GM13976 (cell line): ENCODE data around the gene SH3RF3.

Experiments used
- DNase-seq: peaks from one replicate; pipeline ENCODE4 v3.0.0; 2012; ENCODE audit warnings: low spot score
- in situ Hi-C: fragments of 300-500 bp; cut with MboI; formaldehyde crosslinking; loops from one replicate; pipeline ENCODE4 v1.12.0; 2022; ENCODE audit warnings: low sequenced_read_pairs, mixed read lengths, inconsistent platforms; ENCODE audit not compliant: unreplicated experiment
- TF ChIP-seq, protein P1 (sequence below): IDR thresholded peaks from 2 replicates; pipeline ENCODE4 v1.5.1; 2012; ENCODE audit warnings: borderline replicate concordance, mild to moderate bottlenecking; ENCODE audit not compliant: insufficient read depth; ENCODE audit errors: extremely low read depth, missing control alignments, control extremely low read depth

Gene SH3RF3

DNA sequence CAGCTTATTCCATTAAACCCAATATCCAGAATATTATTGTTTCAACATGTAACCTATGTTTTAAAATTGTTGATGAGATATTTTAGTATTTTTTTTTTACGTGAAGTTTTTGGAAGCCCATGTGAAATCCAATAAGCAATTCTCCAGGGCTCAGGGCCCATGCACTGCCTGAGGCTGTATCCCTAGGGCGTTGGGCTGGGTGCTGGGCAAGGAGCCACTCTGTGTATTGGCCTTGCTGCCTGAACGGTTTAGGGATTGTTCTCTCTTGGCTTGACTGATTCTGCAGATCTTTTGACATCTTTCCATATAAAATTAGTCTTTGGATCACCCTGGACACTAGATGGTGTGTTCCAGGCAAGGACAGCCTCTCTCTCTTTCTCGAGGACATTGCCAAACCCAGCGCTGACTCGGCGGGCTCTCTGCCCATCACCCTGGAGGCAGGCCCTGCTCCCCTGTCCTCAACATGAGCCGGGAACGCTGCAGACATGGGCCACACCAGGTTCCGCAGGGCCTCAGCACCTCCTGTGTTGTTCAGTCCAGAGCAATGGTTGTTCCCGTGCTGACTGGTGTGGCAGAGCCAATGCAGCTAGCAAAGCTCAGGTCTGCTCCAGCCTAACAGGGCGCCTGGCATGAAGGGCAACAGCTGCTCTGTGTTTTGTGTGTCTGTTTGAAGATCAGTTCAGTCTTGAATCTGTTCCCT lies 321.7 kb downstream of the SH3RF3 start:
- TF ChIP-seq, protein P1, sequence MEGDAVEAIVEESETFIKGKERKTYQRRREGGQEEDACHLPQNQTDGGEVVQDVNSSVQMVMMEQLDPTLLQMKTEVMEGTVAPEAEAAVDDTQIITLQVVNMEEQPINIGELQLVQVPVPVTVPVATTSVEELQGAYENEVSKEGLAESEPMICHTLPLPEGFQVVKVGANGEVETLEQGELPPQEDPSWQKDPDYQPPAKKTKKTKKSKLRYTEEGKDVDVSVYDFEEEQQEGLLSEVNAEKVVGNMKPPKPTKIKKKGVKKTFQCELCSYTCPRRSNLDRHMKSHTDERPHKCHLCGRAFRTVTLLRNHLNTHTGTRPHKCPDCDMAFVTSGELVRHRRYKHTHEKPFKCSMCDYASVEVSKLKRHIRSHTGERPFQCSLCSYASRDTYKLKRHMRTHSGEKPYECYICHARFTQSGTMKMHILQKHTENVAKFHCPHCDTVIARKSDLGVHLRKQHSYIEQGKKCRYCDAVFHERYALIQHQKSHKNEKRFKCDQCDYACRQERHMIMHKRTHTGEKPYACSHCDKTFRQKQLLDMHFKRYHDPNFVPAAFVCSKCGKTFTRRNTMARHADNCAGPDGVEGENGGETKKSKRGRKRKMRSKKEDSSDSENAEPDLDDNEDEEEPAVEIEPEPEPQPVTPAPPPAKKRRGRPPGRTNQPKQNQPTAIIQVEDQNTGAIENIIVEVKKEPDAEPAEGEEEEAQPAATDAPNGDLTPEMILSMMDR = no peak
- DNase-seq = no peak
- in situ Hi-C loops = no loop called here

DNA sequence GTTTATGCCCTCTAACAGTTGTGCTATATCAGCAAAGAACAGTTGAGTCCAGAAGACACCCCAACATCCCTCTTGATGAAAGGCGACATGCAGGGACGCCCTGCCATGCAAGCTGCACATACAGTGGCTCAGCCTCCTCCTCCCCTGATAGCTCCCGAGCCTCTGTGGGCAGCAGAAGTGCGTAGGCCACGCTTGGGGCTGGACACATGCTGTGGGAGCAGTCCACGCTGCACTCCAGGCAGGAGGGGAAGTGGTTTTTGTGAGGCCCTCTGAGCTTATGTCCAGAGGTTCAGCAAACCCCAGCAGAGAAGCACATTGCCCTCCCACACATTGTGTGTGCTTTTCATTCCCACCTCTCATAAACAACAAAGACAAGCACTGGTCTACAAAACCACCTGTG lies 322.7 kb downstream of the SH3RF3 start:
- no peak for DNase-seq
- in situ Hi-C loops = no loop called here
- TF ChIP-seq, protein P1 = no peak

DNA sequence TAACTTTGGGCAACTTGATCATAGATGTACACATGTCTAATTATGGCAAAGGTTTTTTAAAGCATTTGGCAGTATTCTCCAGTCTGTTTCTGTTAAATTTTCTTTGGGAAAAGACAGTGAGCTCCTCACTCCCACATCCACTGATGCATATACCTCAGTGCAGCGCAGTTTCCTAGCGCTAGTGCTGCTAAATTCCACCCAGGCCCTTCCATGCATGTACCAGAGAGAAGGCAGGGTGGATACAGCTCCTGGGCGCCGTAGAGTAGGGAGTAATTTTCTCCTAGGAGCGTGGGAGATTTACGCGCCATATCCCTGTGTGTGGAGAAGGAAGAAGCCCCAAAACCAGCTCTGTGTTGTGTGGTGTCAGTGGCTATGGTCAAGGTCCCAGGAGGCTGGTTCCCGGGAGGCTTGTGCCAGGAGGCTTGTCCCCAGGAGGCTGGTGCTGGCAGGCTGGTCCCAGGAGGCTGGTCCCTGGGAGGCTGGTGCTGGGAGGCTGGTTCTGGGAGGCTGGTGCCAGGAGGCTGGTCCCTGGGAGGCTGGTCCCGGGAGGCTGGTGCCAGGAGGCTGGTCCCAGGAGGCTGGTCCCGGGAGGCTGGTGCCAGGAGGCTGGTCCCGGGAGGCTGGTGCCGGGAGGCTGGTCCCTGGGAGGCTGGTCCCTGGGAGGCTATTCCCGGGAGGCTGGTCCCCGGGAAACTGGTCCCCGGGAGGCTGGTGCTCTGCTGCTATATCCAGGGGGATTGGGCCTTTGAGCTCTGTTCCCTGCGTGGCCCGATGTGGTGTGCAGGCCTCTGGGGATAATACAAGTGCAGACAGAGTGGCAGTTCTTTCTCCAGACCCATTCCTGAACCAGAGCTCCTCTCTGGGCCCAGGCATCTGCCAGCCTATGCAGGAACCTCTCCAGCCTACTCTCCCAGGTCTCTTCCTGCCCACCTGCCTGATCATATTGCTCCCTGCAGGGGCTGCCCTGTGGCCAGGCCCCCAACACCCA lies 323.6 kb downstream of the SH3RF3 start:
- DNase-seq = no peak
- TF ChIP-seq, protein P1 = no peak
- in situ Hi-C loops = no loop called here

DNA sequence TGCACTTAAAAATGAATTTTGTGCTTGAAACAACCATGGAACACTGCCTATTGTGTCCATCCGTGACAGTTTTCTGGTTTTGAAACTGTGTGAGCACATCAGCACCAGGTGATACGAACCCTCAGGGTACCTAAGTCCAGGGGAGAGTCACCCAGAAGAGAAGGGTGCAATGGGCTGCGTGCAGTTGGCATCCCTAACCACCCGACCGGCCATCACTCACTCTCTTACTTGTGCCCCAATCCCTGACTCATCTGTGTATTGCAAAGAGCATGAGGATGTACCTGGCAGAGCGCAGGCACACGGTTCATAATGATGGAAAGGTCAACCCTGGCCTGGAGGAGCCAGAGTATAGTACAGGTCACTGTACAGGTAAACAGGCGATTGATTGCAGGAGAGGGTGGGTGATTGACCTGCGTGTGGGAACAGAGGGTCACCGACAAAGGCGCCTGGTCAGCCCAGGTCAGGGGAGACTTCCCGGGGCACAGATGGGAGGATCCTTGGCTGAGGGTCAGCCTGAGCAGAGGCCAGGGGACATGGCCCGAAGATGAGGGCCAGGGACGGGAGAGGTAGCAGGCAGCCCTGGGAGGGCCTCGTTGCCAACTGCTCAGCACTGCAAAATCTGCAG lies 324.5 kb downstream of the SH3RF3 start:
- TF ChIP-seq, protein P1 = no peak
- in situ Hi-C loops = no loop called here
- DNase-seq = no peak

DNA sequence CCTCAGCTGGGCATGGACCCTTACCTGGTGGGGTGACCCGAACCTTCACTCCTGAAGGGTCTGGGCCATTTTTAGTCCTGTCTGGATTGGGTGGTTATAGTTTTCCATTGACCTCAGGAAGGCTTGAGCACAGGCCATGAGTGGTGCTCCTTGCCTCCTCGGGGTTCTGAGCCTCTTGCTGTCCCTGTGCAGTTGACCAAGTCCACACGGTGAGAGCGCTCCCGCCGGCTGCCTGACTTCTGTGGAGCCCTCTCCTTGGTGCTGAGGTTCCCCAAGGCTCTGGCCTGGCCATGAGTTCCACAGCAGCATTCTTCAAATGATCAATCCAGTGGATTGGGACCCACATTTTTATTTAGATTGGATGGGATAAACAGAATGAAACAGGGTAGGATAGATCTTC lies 325.3 kb downstream of the SH3RF3 start:
- no peak for DNase-seq
- TF ChIP-seq, protein P1 = no peak
- in situ Hi-C loops = no loop called here

DNA sequence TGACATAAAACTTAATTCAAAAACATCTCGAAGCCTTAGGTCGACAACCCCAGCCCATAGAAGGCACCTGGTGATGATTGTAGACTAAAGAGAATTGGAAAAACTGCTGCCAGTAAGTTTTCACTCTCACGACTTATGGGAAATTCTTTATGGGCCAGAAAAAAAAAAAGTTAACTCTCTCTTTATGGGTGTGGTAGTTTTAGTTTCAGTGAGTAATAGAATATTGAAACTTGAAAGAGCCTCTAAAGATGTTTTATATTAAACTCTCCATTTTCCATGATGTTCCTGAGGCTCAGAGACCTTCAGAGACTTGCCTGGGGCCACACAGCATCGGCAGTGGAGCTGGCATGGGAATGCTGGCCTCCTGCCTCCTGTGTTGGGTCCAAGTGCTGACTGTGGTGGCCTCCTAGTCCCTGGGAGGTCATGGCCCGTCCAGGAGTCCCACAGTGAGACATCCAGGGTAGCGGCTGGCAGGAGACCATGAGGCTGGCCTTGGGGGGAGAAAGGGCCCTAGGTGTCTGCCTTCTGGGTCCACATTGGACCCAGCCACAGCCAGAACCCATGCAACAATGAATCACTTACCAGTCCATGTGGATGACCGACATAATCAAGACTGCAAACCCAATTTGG lies 325.9 kb downstream of the SH3RF3 start:
- TF ChIP-seq, protein P1 = no peak
- no peak for DNase-seq
- in situ Hi-C loops = no loop called here
